H1 (cell line): ENCODE results near the gene APBA3. TPM values are rescaled to one million over a fixed set of nuclear protein-coding genes. Genes with fewer than 3 reads are reported as not detected.

Experiments
- CTCF ChIA-PET: fragments of 300-600 bp; sonication (Branson Sonifier 250); formaldehyde crosslinking; loops from one replicate; lab custom pipeline; 2021; ENCODE audit not compliant: partially characterized antibody; lab: Charles Lee
- POLR2A ChIA-PET: fragments of 300-600 bp; sonication (Branson Sonifier 250); formaldehyde crosslinking; loops from one replicate; lab custom pipeline; 2021; ENCODE audit warnings: inconsistent platforms; ENCODE audit not compliant: partially characterized antibody; lab: Charles Lee
- DNase-seq, 2 experiments: peaks; one replicate each; pipeline versions ENCODE4 v3.0.0 to v3.0.0-alpha.2; 2010 to 2022; ENCODE audit warnings: low spot score in 2 of 2, low read depth in 1 of 2, mixed read lengths in 1 of 2
- FAIRE-seq: peaks from 2 replicates; lab custom pipeline; 2011; peaks lifted over from hg19 to GRCh38; lab: Jason Lieb, UNC
- H2AFZ ChIP-seq: 2 replicates; pipeline ENCODE4 v1.8.1; 2012; ENCODE audit warnings: low read length, inconsistent platforms
- H2AK5ac ChIP-seq: 2 replicates; pipeline ENCODE4 v1.6.1; 2013; ENCODE audit warnings: low read depth, low read length
- H2BK120ac ChIP-seq: replicated peaks from 2 replicates; pipeline ENCODE3; 2013; ENCODE audit warnings: low read depth, low read length, inconsistent platforms
- H2BK12ac ChIP-seq: 2 replicates; pipeline ENCODE4 v1.6.1; 2013; ENCODE audit warnings: low read depth, low read length
- H2BK15ac ChIP-seq: 2 replicates; pipeline ENCODE4 v1.6.1; 2013; ENCODE audit warnings: low read length
- H2BK20ac ChIP-seq: 2 replicates; pipeline ENCODE4 v1.6.1; 2013; ENCODE audit warnings: low read length
- H2BK5ac ChIP-seq: 2 replicates; pipeline ENCODE4 v1.6.1; 2013; ENCODE audit warnings: low read depth, low read length
- H3K14ac ChIP-seq: 2 replicates; pipeline ENCODE4 v1.6.1; 2013; ENCODE audit warnings: inconsistent platforms; ENCODE audit not compliant: insufficient read length
- H3K18ac ChIP-seq: 2 replicates; pipeline ENCODE4 v1.6.1; 2013; ENCODE audit warnings: low read length; ENCODE audit errors: extremely low read depth
- H3K23ac ChIP-seq: 2 replicates; pipeline ENCODE4 v1.6.1; 2013; ENCODE audit warnings: inconsistent platforms; ENCODE audit not compliant: insufficient read length
- H3K23me2 ChIP-seq: 2 replicates; pipeline ENCODE4 v1.6.1; 2013; ENCODE audit warnings: low read depth, low read length
- H3K27ac ChIP-seq: 2 replicates; pipeline ENCODE4 v1.6.1; 2011; ENCODE audit warnings: low read depth, low read length, inconsistent platforms
- H3K27me3 ChIP-seq, 4 experiments: replicated peaks in 1 of 4; 1 replicate in 1 of 4; 2 replicates in 3 of 4; pipeline versions ENCODE4 v1.6.1 to v1.8.1; 2011 to 2013; ENCODE audit warnings: low read length in 3 of 4, mild to moderate bottlenecking in 3 of 4, inconsistent platforms in 2 of 4, mixed read lengths in 2 of 4, moderate library complexity in 1 of 4; ENCODE audit not compliant: control insufficient read depth in 3 of 4, insufficient read depth in 3 of 4; ENCODE audit errors: extremely low read depth in 1 of 4
- H3K36me3 ChIP-seq, 4 experiments: 2 replicates each; pipeline versions ENCODE4 v1.6.1 to v1.8.1; 2011 to 2013; ENCODE audit warnings: mild to moderate bottlenecking in 4 of 4, low read length in 3 of 4, moderate library complexity in 2 of 4, control low read depth in 1 of 4, inconsistent platforms in 1 of 4; ENCODE audit not compliant: insufficient read depth in 4 of 4, control insufficient read depth in 2 of 4
- H3K4ac ChIP-seq: replicated peaks from 2 replicates; pipeline ENCODE3; 2013; ENCODE audit warnings: low read length, low read depth, mixed read lengths, inconsistent platforms; ENCODE audit not compliant: insufficient read length
- H3K4me1 ChIP-seq, 4 experiments: replicated peaks in 1 of 4; 1 replicate in 1 of 4; 2 replicates in 3 of 4; pipeline versions ENCODE4 v1.6.1 to v1.8.1; 2011 to 2013; ENCODE audit warnings: low read length in 3 of 4, inconsistent platforms in 2 of 4, mixed read lengths in 1 of 4; ENCODE audit not compliant: insufficient read depth in 4 of 4, control insufficient read depth in 3 of 4
- H3K4me2 ChIP-seq, 2 experiments: 2 replicates each; pipeline versions ENCODE4 v1.6.1 to v1.8.1; 2011 to 2013; ENCODE audit warnings: low read depth in 2 of 2, low read length in 2 of 2, control low read depth in 1 of 2, inconsistent platforms in 1 of 2, mild to moderate bottlenecking in 1 of 2; ENCODE audit not compliant: insufficient read depth in 1 of 2
- H3K4me3 ChIP-seq, 4 experiments: fragments of 200-600, 300-600 bp in 1 of 4; sonication (generic), shearing (Covaris generic), sonication (Bioruptor Twin) in 1 of 4; 2 replicates each; pipeline versions ENCODE4 v1.5.1 to v1.8.1; 2011 to 2016; ENCODE audit warnings: low read length in 4 of 4, low read depth in 3 of 4, control low read depth in 2 of 4, inconsistent platforms in 2 of 4, mild to moderate bottlenecking in 2 of 4, mixed read lengths in 1 of 4, moderate library complexity in 1 of 4; ENCODE audit not compliant: insufficient read depth in 2 of 4; ENCODE audit errors: extremely low read depth in 1 of 4
- H3K56ac ChIP-seq: replicated peaks from 2 replicates; pipeline ENCODE3; 2013; ENCODE audit warnings: low read depth, mild to moderate bottlenecking, mixed read lengths, low read length, inconsistent platforms; ENCODE audit not compliant: insufficient read length
- H3K79me1 ChIP-seq: 2 replicates; pipeline ENCODE4 v1.6.1; 2013; ENCODE audit warnings: low read depth, low read length, control low read depth
- H3K79me2 ChIP-seq, 2 experiments: 2 replicates each; pipeline versions ENCODE4 v1.6.1 to v1.8.1; 2012 to 2013; ENCODE audit warnings: low read length in 2 of 2, mild to moderate bottlenecking in 2 of 2, inconsistent platforms in 1 of 2; ENCODE audit not compliant: insufficient read depth in 2 of 2, control insufficient read depth in 1 of 2
- H3K9ac ChIP-seq, 4 experiments: replicated peaks in 1 of 4; 1 replicate in 1 of 4; 2 replicates in 3 of 4; pipeline versions ENCODE4 v1.6.1 to v1.8.1; 2011 to 2013; ENCODE audit warnings: low read depth in 3 of 4, low read length in 3 of 4, control low read depth in 2 of 4, mild to moderate bottlenecking in 2 of 4, moderate library complexity in 2 of 4, inconsistent platforms in 1 of 4; ENCODE audit errors: extremely low read depth in 1 of 4
- H3K9me3 ChIP-seq, 2 experiments: 2 replicates each; pipeline versions ENCODE4 v1.6.1 to v1.8.1; 2012 to 2013; ENCODE audit warnings: mild to moderate bottlenecking in 2 of 2, moderate library complexity in 2 of 2, control low read depth in 1 of 2, inconsistent platforms in 1 of 2, low read depth in 1 of 2, low read length in 1 of 2, mixed read lengths in 1 of 2; ENCODE audit not compliant: insufficient read depth in 2 of 2
- H4K20me1 ChIP-seq, 2 experiments: replicated peaks in 1 of 2; 2 replicates each; pipeline versions ENCODE3 to v1.8.1; 2011 to 2013; ENCODE audit warnings: inconsistent platforms in 2 of 2, low read length in 2 of 2, mild to moderate bottlenecking in 1 of 2; ENCODE audit not compliant: insufficient read depth in 2 of 2, control insufficient read depth in 1 of 2
- H4K5ac ChIP-seq: 2 replicates; pipeline ENCODE4 v1.6.1; 2013; ENCODE audit warnings: low read length, low read depth, mixed read lengths, inconsistent platforms; ENCODE audit not compliant: insufficient read length
- H4K8ac ChIP-seq: 2 replicates; pipeline ENCODE4 v1.8.0; 2013; ENCODE audit warnings: mild to moderate bottlenecking, moderate library complexity, low read length, inconsistent platforms; ENCODE audit not compliant: insufficient read depth; ENCODE audit errors: extremely low read depth
- H4K91ac ChIP-seq: replicated peaks from 2 replicates; pipeline ENCODE3; 2013; ENCODE audit warnings: low read length, mixed read lengths, inconsistent platforms; ENCODE audit not compliant: insufficient read length
- ASH2L ChIP-seq: fragments of 200-600, 300-600 bp; sonication (generic); IDR thresholded peaks from one replicate; pipeline ENCODE4 v1.7.1; 2017; ENCODE audit warnings: low read length
- BACH1 ChIP-seq: IDR thresholded peaks from 2 replicates; pipeline ENCODE4 v1.6.1; 2012; ENCODE audit warnings: low read length, improper control_type of control experiment
- CBX8 ChIP-seq: fragments of 300-800, 300-1000 bp; sonication (generic); IDR thresholded peaks from 2 replicates; pipeline ENCODE4 v1.7.1; 2016; ENCODE audit warnings: low read depth, low read length, borderline replicate concordance
- CTBP2 ChIP-seq: IDR thresholded peaks from 2 replicates; pipeline ENCODE4 v1.7.0; 2011; ENCODE audit warnings: borderline replicate concordance, mild to moderate bottlenecking, moderate library complexity, mixed read lengths, low read length; ENCODE audit not compliant: insufficient read depth, insufficient read length
- EGR1 ChIP-seq: IDR thresholded peaks from 2 replicates; pipeline ENCODE4 v1.6.1; 2011; ENCODE audit warnings: low read depth, low read length, borderline replicate concordance
- HDAC6 ChIP-seq: IDR thresholded peaks from one replicate; pipeline ENCODE4 v1.7.1; 2012; ENCODE audit warnings: low read depth, mild to moderate bottlenecking, inconsistent platforms, low read length, moderate library complexity
- RFX5 ChIP-seq: IDR thresholded peaks from 2 replicates; pipeline ENCODE4 v1.6.1; 2011; ENCODE audit warnings: low read depth, low read length, improper control_type of control experiment, borderline replicate concordance
- TCF12 ChIP-seq: IDR thresholded peaks from 2 replicates; pipeline ENCODE4 v1.6.1; 2011; ENCODE audit warnings: low read depth, mild to moderate bottlenecking, low read length
- ZNF274 ChIP-seq: IDR thresholded peaks from 2 replicates; pipeline ENCODE4 v1.7.0; 2012; ENCODE audit warnings: low read length, borderline replicate concordance; ENCODE audit errors: extremely low read depth
- whole genome bisulfite sequencing, 2 experiments: shearing (Covaris generic) in 1 of 2; methylation state at CpG; one replicate each; pipeline versions ENCODE4 v1.1.6 to v1.1.7; 2013 to 2015; ENCODE audit warnings: low lambda C conversion rate in 2 of 2, mixed read lengths in 2 of 2, inconsistent platforms in 1 of 2, low coverage in 1 of 2, missing lambda C conversion rate in 1 of 2; ENCODE audit not compliant: insufficient replicate concordance in 2 of 2, insufficient coverage in 1 of 2, insufficient read length in 1 of 2; ENCODE audit errors: extremely low coverage in 1 of 2, missing lambda C conversion rate in 1 of 2; 5-methylcytosine and 5-hydroxymethylcytosine counted together
- polyA plus RNA-seq, 7 experiments: library from polyadenylated mRNA; depleted of rRNA in 3 of 7; stranded (reverse) in 5 of 7; unstranded in 2 of 7; fragments of >200 nt in 5 of 7; fragments of 200-250 nt in 2 of 7; gene quantifications; 1 replicate in 5 of 7; 2 replicates in 1 of 7; 4 replicates in 1 of 7; pipeline versions ENCODE4 v1.2.1 to v1.2.3, GENCODE V29; 2011 to 2013; ENCODE audit warnings: missing spikeins in 2 of 7, mixed read lengths in 2 of 7
- total RNA-seq: library from RNA; stranded (reverse); fragmentation: NEBNext Ultra II Directional; extraction: Animal tissue kit (Norgen Biotek cat#: 25700); gene quantifications from 2 replicates; pipeline ENCODE4 v1.2.1, GENCODE V29; 2021
- TF ChIP-seq, protein P1 (sequence below), 3 experiments: IDR thresholded peaks; 1 replicate in 2 of 3; 2 replicates in 1 of 3; pipeline versions ENCODE4 v1.5.1 to v1.6.1; 2011; ENCODE audit warnings: low read length in 3 of 3, mild to moderate bottlenecking in 3 of 3, inconsistent platforms in 2 of 3, low read depth in 1 of 3, moderate library complexity in 1 of 3; ENCODE audit not compliant: insufficient read depth in 1 of 3; ENCODE audit errors: control extremely low read depth in 1 of 3

APBA3 gene
- total and polyA plus RNA-seq, 2 of the 8 experiments (the other 6 are each of a cell fraction or from before 2014, with no cell fraction given): 21.4 to 36.9 TPM

DNA sequence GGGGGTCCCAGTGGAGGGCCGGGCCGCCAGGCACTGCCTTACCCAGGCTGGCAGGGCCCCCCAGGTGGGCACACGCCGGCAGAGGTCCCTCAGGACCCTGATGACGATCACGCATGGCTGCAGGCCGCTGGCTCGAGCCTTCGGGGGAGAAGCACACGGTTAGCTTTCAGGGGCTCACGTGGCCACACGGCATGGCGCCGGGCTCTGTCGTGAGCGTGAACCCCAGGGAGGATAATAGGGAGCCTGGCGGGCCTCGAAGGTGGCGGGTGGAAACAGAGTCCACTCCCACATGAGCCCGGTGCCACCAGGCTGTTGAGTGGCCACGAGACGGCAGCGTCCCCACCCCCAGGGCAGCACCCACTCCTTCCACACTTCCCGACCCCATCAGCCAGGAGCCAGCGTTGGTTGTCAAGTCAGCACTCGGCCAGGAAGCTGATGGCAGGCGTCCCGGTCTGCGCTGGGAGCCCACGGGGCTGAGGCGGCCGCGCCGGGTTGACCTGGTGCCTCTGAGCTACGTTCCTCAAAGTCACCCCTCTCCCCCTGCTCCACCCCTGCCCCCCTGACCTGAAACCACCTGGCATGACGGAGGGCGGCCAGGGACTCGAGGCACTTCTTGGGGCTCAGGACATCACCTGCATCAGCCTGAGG, 49.3 kb upstream of the APBA3 start:
- Histone ChIP-seq H2AFZ (no peak overlapping the region), H3K9ac (no peak overlapping the region), H3K27ac (no peak overlapping the region), H3K23ac (no peak overlapping the region), H3K4me2 (no peak overlapping the region), H2BK120ac (no peak overlapping the region), H3K18ac (no peak overlapping the region), H3K4me3 (no peak overlapping the region), H4K20me1 (peaks cover 0 to 9% of the 10 kb centered on the region in 2 experiments), H3K36me3 (peaks cover 0 to 3% (median 0%) of the 10 kb centered on the region in 4 experiments; a peak in 1 of 8 replicates), H3K56ac (no peak overlapping the region), H2BK12ac (no peak overlapping the region), H4K8ac (no peak overlapping the region), H3K23me2 (peaks cover 3% of the 10 kb centered on the region; the same call in 1 of the 2 replicates), H3K79me1 (no peaks in the 10 kb centered on the region), H4K5ac (no peak overlapping the region), H4K91ac (no peak overlapping the region), H2AK5ac (no peak overlapping the region), H3K4me1 (no peaks in the 10 kb centered on the region; a peak in 1 of 7 replicates), H3K9me3 (peaks cover 0 to 4% of the 10 kb centered on the region in 2 experiments; a peak in 1 of 4 replicates), H3K27me3 (no peaks in the 10 kb centered on the region), H2BK5ac (no peak overlapping the region), H2BK20ac (no peak overlapping the region), H2BK15ac (no peak overlapping the region), H3K4ac (no peak overlapping the region), H3K14ac (no peak overlapping the region), H3K79me2 (no peaks in the 10 kb centered on the region)
- FAIRE-seq: no peak
- WGBS, 2 experiments: 86% methylated on average over 33 of the region's 38 CpGs; no CpG with 5 or more reads in 1 of the 2 experiments
- DNase-seq: no peak
- CTCF ChIA-PET: interaction anchor here (0.6 to 2.7 kb wide), 2 partner anchors 11 to 177 kb away, joined by 3 to 19 read pairs; no protein-coding TSS in a partner anchor
- POLR2A ChIA-PET: no interaction called here
- no peak for TF ChIP-seq RFX5
- no peak for TF ChIP-seq ZNF274
- TF ChIP-seq CBX8: no peak
- no peak for TF ChIP-seq EGR1
- no peak for TF ChIP-seq TCF12
- no peak for TF ChIP-seq CTBP2
- no peak for TF ChIP-seq BACH1
- TF ChIP-seq, protein P1, sequence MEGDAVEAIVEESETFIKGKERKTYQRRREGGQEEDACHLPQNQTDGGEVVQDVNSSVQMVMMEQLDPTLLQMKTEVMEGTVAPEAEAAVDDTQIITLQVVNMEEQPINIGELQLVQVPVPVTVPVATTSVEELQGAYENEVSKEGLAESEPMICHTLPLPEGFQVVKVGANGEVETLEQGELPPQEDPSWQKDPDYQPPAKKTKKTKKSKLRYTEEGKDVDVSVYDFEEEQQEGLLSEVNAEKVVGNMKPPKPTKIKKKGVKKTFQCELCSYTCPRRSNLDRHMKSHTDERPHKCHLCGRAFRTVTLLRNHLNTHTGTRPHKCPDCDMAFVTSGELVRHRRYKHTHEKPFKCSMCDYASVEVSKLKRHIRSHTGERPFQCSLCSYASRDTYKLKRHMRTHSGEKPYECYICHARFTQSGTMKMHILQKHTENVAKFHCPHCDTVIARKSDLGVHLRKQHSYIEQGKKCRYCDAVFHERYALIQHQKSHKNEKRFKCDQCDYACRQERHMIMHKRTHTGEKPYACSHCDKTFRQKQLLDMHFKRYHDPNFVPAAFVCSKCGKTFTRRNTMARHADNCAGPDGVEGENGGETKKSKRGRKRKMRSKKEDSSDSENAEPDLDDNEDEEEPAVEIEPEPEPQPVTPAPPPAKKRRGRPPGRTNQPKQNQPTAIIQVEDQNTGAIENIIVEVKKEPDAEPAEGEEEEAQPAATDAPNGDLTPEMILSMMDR (IDR thresholded peaks at IDR 0.05; ENCODE audit: control extremely low read depth in 1 of 3, insufficient read depth in 1 of 3, low read depth in 1 of 3, low read length in 3 of 3): no peak
- TF ChIP-seq ASH2L: no peak
- TF ChIP-seq HDAC6: no peak
